Activated CD8-positive, alpha-beta memory T cell treated with anti-CD3 and anti-CD28 coated beads, Interleukin-2, amount 50 U/mL, for 1 hour (primary cell): ENCODE data around the gene TOMM6.
"Not testable (repeated sequence)": the region's sequence is repeated elsewhere in the genome, so short reads cannot be mapped to it uniquely, and the experiment has no call there.

Source experiments
- DNase-seq: peaks from one replicate; pipeline ENCODE4 v3.0.0-alpha.2; 2020; ENCODE audit errors: extremely low read depth

TOMM6 gene

GRCh38 chr6:41785254-41785653, 2.2 kb upstream of the TOMM6 start:
- no peak for DNase-seq

DNA sequence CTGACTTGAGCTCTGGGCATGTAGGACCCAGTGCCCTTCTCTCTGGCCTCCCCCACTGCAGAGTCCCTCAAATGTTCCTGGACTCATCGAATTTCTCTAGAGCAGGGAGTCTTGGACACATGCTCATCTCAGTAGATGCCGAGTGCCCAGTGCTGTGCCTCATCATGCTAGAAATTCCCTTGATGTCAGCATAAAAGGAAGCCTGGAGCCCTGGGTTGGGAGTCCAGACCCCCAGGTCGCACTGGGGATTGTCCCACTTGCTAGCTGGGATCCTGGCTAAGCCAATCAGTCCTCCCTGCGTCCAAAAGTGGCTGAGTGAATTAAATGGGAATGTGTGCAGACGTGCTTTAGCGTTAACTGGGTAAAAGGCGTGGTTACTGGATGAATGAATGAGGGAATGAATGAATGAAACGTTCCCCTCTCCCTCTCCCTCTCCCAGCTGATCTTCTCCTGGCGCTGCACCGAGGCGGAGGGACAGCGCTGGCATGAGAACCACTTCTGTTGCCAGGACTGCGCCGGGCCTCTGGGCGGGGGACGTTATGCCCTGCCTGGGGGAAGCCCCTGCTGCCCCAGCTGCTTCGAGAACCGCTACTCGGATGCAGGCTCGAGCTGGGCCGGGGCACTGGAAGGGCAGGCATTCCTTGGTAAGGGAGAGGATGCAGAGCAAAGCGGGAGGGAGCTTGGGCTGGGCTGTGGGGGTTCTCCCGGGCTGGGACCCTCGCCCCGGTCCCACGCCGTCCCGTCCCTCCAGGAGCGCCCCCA, 1.6 kb upstream of the TOMM6 start:
- DNase-seq = no peak

- DNase-seq = peak; percentile 52
These were observed 859 bp upstream of the TOMM6 start for GRCh38 chr6:41786451-41787218.

GRCh38 chr6:41789390-41789724, 1.9 kb downstream of the TOMM6 start:
- DNase-seq = no peak

- DNase-seq = no peak
These were observed 2.6 kb downstream of the TOMM6 start for GRCh38 chr6:41790045-41790444.

DNA sequence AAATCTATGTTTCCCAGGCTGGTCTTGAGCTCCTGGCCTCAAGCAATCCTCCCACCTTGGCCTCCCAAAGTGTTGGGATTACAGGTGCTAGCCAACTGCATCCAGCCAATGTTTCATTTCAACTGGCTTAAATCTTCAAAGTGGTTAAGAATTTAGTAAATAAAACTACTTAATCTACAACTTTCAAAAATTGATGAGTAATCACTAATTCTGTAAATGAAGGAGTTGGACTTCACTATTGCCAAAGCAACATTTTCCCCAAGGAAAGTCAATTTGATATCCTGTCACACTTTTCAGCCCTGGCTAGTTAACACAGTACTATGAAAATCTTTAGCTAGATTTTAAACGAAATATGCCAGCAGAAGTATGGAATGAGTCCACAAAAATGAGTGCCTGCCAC, 3.8 kb downstream of the TOMM6 start:
- DNase-seq = no peak

DNA sequence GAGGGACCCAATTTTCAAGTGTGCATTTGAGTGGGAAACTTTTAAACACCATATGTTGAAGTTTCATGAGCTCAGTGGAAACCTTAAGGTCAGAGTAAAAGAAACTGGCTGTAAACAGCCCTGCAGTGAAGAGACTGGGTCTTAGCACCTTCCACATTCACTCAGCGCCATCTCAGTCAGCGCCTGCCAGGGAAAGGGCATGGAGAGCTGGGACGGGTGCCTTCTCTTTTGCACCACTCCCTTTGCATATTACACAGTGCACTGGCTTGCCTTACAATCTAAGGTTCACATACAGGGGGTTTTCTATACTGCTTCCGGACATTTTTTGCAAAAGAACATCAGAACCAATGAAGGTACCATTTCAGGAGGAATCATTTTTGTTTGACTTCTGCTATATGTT, 4.5 kb downstream of the TOMM6 start:
- DNase-seq = no peak

DNA sequence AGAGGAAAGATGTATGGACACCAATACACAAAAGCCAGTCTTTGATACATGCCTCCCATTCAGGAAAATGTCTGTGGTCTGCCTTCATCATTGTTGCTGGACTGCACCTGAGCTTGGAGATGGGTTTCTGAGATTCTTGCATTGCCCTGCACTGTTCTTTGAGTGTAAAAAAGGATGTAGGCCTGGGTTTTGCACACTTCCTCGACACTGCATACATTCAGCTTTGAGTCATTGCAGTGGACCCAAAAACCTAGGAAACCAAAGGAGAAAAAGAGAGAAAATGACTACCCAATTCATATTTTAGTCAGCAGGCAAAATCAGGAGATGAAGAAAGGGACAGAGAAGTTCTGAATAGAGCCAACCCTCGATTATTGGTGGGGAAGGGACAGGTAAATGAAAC, 9.0 kb downstream of the TOMM6 start:
- no peak for DNase-seq

DNA sequence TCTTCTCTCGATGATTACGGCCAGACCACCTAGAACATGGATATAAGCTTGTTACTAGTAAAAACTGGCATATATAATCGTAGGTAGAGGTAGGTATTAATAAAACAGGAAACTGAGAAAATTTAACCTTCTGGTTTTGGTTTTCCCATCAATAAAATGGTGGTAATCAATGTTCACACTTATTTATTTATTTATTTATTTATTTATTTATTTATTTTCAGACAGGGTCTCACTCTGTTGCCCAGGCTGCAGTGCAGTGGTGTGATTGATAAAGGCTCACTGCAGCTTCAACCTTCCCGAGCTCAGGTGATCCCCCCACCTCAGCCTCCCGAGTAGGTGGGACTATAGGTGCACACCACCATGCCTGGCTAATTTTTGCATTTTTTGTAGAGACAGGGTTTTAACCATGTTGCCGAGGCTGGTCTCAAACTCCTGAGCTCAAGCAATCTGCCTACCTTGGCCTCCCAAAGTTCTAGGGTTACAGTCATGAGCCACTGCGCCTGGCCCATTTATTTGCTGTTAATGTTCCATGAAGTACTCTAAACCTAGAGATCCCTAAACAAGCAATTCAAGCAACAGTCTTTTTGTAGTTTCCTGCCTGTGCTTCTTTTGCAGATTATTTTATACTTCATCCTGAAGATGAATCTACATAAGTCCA, 11.5 kb downstream of the TOMM6 start:
- DNase-seq = no peak

GRCh38 chr6:41799559-41799911, 12.0 kb downstream of the TOMM6 start:
- DNase-seq = no peak

GRCh38 chr6:41801380-41801779, 13.9 kb downstream of the TOMM6 start:
- DNase-seq = no peak

GRCh38 chr6:41805830-41806774, 18.6 kb downstream of the TOMM6 start:
- DNase-seq = no peak

DNA sequence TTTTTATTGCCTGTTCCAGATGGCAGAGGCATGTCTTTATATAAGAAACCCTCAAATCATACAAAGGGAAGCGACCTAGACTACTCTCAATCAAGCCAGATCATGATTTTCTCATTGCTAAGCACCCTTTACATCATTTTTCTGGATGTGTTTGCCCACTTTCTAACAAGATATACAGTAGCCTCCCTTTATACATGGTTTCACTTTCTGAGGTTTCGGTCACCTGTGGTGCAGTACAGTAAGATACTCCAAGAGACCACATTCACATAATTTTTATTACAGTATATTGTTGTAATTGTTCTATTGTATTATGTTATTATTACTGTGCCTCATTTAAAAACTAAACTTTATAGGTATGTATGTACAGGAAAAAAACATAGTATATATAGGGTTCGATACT, 23.6 kb downstream of the TOMM6 start:
- DNase-seq = no peak

DNA sequence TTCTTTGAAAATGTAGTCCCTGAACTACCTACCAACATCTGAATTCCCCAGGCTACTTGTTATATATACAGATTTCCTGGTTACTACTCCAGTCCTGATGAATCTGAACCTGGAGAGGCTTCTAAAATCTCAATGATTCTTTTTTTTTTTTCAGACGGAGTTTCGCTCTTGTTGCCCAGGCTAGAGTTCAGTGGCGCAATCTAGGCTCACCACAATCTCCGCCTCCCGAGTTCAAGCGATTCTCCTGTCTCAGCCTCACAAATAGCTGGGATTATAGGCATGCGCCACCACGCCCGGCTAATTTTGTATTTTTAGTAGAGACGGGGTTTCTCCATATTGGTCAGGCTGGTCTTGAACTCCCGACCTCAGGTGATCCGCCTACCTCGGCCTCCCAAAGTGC, 24.5 kb downstream of the TOMM6 start:
- not testable (repeated sequence) for DNase-seq

DNA sequence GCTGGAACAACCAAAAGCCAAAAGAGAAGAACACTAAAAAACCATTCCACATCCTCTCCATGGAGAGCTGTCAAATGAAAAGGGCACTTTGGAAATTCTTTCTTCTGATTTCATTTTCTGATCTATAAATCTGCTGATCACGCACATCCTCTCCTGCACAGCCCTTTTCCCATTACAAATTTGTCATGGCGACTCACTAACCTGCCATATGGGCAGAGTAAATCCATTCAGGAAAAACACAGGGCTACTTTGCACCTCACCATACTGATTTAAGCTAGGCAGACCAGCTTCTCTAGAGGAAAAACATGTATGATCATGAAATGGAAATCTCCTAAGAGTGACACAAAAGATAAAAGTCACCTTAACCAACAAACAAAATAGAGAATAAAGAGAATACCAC, 26.0 kb downstream of the TOMM6 start:
- DNase-seq = no peak

GRCh38 chr6:41813956-41814355, 26.5 kb downstream of the TOMM6 start:
- DNase-seq = no peak

- no peak for DNase-seq
These were observed 27.1 kb downstream of the TOMM6 start for GRCh38 chr6:41814629-41815028.

DNA sequence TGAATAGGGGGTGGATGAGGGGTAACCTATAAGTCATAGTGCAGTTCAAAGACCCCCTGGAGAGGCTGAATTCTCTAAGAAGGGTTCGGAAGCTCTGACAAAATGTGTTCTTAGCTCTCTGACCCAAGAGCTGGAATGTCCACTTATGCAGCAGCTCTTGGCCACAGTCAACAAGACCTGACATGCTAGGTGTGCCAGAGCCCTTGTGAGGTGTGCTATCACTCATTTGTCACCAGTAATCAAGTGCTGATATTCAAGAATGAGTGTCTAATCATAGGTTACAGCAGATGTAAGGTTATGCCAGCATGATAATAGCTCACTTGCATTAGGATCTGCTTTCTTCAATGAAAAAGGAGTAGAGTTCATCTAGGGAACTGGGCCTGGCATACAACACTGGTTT, 28.1 kb downstream of the TOMM6 start:
- DNase-seq = no peak

GRCh38 chr6:41818271-41819054, 31.0 kb downstream of the TOMM6 start:
- DNase-seq = no peak

DNA sequence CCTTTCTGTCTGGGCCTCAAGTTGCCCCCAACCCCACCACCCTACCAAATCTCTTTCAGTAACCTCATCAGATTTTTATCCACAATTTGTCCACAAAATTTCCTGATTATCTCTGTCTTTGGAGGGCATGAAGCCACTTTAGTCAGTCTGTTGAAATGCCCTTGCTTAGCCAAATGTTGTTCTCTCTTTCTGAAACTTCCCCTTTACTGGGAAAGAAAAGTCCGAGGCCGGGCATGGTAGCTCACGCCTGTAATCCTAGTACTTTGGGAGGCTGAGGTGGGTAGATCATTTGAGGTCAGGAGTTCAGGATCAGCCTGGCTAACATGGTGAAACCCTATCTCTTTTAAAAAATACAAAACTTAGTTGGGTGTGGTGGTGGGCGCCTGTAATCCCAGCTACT, 33.8 kb downstream of the TOMM6 start:
- DNase-seq = no peak

DNA sequence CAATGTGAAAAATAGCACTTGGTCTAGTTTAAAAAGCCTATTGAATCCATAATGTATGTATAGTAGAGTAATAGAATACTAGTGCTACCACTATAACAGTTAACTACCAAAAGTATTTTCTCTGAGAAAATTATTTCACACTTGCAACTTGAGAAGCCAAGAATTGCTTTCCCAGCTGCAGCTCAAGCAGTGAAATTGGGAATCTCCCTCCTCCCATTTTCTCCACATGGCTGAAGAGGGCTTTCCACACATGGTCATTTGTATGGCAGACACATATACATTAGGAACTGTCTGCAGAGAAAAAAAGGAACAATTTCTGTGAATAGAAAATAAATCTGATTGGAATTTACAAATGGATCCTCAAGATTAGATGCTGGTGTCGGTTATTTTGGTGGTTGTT, 34.5 kb downstream of the TOMM6 start:
- no peak for DNase-seq
